SK-N-DZ (cell line): ENCODE measurements around the gene NTPCR.
"Not testable (repeated sequence)": the region's sequence is repeated elsewhere in the genome, so short reads cannot be mapped to it uniquely, and the experiment has no call there.

ENCODE experiments used
- DNase-seq: peaks from one replicate; pipeline ENCODE4 v3.0.0-alpha.2; 2015; ENCODE audit warnings: low spot score

NTPCR gene

DNA sequence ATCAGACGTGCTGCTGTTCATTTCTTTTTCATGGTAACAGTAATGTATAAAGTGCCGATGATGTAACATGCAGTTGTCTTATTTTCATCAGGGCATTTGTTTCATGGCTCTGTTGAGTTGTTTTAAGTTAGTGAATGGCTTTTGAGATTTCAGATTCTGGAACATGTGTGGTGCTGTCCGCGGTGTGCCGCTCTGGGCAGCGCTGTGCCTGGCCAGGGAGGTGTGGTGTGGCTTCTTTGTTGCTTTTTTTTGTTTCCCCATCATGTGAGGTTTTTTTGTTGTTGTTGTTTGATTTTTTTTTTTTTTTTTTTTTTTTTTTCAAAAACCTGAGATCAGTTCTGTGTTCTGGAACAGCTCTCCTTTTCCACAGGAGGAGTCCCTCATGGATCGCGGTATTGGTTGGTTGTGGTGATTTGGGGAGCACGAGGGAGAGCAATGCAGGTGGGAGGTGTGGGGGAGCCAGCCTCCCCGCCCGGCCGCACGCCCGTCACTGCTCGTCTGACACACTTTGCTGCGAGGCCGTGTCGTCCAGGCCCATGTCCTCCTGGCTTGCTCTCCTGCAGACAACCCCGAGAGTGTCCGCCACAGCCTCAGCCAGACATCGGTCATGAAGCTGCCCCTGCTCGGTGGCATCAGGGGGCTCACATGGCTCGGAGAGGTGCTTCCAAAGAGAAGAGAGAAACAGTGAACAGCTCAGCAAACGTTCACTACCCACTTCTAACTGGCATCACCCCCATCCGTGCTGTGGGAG lies 33.6 kb downstream of the NTPCR start:
- no peak for DNase-seq

DNA sequence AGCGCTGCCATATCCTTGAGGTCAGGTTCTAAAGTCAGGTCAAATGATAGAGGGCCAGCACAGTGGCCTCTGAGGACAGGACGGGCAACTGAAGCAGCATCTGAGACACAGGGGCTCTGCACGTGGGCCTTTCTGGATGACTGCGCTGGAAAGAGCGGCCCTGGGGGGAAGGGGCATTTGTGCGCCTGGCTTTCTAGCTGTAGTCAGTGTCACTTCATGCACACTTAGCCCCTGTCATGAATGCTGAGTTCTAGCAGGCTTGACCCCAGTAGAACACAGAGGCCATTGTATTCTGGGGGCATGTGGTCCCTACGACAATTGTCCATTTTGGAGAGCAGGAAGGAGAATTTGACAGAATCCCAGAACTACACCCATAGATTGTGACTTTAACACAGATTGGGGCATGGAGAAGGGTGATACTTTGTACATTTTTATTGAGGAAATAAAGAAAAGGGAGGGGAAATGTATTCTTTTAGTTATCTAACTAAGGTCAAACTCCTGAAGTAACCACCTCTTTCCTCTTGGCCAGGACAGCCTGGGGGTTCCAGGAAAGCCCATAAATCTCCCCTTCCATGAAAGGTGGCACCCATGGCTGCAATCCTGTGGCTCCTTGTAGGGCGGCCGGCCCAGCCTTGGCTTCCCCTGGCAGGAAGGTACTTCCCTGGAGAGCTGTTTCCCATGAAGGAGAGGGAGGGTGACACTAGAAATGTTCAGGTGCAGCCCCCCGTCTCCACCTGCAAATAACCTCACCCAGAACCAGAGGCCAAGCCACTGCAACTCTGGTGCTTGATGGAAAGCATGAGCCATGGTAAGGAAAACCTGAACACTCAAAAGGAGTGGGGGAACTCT lies 34.4 kb downstream of the NTPCR start:
- no peak for DNase-seq

DNA sequence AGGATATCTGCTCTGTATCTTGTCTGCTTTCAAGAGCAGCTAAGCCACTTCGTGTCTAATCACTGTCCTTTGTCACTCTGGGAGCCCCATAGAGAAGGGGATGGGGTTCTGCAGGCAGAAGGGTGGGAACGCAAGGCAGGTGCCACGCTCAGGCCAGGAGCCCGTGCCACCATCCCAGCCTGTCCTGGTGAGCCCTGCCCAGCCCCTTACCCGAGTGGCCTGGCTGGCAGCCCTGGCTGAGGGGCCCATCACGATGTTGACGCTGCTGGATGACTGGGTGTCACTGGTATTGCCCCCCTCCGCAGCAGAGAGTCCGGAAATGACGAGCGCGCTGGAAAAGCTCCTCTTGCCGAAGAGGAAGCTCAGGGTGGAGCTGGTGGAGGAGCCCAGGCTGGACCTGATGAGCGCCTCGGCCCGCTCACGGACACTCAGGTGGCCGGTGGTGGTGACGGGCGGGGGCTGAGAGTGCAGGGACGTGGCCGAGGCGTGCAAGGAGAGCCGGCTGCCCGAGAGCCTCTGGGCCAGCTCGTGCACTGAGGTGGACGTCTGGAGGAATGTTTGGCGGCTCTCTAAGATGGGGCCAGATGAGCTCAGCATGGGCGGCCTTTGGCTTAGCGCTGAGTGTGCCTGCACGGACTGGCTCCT lies 35.6 kb downstream of the NTPCR start:
- DNase-seq = no peak

DNA sequence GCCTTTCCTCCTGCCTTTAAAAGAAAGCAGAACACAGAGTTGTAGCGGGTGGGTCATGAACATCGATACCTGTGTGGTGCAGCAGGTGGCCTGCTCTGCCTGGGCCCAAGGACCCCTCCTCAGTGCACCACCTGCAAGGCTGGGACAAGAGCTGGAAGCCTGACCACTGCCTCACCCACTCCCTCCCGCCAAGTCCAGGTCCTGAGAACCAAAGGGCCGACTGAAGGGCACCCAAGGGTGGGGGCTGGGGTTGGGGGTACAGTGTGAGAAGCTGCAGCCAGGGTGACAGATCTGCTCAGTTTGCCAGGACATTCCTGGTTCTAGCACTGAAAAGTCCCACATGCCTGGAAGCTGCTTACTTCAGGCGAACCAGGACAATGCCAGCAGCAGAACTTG lies 36.1 kb downstream of the NTPCR start:
- DNase-seq = no peak

DNA sequence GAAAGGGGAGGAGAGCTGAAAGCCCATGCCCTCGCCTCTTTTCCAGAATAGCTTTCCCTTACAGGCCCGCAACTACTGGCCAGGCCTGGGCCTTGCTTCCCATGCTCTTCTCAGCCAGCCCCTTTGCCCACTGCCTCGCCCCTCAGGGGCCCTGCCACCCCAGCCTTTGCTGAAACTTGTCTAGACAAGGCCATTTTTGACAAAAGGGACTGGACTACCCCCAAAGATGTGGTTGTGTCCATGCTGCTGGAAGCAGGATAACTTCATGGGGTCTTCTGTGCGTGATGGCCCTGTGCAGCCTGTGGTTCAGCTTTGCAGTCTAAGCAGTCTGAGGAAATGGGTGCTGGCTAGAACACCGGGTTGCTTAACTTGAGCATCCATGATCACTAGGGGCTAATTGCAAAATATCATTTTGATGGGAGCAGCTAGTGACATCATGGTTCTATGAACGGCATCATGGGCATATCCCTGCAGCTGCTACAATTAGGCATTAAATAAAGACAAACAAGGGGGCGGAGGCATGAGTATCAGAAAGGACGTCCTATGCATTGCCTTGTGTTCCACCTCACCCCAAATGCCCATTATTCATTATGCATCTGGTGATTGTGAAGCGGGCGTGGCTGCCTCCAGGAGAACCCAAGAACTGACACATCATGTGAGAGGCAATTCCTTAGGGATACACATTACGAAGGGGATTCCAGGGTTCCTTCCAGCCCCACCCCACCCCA lies 36.8 kb downstream of the NTPCR start:
- DNase-seq = no peak

DNA sequence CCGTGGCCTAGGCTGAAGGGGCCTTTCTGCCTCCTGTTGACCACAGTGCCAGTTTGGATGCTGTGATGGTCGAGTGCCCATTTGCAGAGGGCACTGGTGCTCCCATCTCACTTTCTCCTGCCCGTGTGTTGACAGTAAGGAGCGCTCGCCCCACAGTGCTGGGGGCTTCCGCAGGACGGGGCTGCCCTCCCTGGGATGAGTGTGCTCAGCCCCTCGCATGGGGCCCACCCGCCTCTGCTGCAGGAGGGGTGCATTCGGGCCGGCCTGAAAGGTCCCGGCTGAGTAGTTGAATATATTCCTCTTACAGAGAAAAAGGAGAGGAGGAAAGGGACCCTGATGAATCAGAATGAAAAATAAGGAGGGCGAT lies 37.3 kb downstream of the NTPCR start:
- no peak for DNase-seq

DNA sequence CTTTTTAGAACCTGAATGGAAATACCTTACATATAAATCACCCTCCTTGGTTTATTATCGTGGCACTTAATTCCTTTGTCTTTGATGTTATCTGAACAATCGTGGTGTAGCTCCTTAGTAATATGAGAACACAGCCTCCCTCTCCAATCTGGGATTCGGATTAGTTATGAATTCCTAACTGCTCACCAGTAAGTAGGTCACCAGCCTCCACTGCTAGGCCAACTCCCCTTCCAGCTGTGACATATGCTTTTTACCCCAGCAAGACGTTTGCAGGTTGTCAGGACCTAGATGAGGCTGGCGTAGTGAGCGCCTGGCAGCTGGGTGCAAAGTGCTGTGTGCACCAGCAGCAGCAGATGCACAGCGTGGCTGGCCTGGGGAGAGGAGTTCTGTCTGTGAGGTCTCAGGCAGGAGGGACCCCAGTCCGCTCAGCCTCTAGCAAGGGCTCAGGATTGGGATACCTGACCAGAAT lies 38.2 kb downstream of the NTPCR start:
- peak; percentile 83 for DNase-seq

DNA sequence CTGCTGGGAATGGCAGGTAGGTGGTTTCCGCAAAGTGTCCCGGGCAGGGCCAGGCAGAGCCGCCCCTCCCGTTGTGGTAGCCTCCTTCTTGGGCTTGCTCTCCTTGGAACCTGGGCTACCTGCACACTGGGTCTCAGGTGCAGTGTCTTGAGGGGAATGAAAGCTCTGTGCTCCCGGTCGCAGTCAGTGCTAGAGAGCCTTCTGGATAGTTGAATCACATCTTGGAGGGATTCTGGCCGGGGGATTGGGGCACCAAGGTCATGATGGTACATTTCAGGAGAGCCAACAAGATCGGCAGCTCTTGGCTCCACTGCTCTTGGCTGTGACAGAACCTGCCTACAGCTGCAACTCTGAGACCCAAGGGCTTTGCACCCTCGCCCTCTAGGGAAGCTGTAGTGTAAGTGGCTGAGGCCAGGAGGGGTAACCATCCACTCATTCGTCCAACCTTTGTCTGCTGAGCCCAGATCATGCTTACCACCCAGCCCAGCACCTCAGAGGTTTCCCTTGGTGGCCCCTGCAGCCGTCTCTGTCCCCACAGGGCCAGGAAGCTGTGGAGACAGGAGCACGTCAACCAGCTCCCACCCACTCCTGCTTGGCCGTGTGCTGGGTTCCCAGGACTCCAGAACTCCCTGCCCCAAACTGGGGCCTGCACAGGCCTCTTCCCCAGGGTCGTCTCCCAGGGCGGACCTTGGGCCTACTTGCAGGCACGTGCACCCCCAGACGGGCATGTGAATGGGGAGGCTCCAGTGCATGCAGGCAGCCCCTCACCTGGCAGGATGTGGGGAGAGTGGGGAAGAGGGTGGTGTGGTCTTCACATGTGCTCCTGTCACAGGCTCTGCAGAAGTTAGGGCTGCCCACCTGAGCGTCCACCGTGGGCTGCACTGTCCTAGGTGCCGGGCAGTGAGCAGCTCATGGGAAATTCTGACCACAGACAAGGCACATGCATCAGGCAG lies 40.0 kb downstream of the NTPCR start:
- no peak for DNase-seq

DNA sequence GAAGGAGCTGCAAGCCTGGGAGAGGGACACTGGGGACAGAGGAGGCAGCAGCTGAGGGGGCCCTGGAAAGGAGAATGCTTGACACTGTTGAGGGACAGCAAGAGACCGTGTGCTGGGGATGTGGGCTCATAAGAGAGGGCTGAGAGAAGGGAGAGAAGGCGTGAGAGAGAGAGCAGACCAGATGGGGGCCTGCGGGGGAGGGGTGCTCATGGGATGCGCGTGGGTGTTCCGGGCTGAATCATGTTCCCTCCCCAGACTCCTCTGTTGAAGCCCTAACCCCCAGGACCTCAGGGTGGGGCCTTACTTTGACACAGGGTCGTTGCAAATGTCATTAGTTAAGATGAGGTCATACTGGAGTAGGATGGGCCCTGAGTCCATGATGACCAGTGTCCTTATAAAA lies 40.8 kb downstream of the NTPCR start:
- no peak for DNase-seq

DNA sequence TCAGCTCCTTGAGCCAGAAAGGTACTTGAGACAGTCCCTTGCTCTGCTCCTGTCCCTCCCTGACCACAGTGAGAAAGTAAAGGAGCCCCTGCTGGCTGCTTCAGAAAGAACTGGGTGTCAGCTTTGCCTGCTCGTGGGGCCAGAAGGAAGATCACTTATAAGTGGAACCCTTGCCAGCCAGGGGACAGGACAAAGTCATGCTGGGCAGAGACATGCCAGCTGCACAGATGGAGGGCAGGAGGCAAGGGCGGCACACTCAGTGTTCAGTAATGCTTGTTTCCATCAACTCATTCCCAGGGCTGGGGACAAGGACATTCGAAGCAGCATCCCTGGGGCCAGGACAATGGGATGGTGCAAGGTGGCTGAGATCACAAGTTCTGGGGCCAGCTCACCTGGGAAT lies 41.8 kb downstream of the NTPCR start:
- no peak for DNase-seq

DNA sequence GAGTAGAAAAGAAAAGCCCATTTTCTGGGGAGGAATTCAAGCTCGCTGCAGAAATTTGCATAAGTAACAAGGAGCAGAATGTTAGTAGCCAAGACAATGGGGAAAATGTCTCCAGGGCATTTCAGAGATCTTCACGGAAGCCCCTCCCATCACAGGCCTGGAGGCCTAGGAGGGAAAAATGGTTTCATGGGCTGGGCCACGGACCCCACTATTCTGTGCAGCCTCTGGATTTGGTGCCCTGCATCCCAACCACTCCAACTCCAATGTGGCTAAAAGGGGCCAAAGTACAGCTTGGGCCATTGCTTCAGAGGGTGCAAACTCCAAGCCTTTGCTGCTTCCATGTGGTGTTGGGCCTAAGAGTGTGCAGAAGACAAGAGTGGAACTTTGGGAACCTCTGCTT lies 43.1 kb downstream of the NTPCR start:
- no peak for DNase-seq

DNA sequence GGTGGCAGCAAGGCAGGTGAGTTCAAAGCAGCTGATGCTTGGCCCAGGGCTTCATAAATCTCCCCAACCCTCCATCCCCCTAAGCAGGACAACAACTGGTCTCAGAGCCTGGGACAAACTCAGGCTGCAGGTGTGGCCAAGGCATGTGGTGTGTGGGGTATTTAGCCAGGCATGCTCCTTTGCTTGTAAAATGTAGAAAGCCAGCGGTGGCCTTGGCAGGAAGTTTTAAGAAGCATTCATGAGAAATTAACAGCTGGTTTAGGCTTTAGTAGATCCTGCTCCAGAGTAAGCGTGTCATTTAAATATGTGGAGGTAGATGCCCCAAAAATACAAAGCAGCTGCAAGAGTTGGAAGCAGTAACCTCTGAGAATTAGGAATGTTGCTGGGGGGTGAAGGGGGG lies 44.8 kb downstream of the NTPCR start:
- DNase-seq = no peak

DNA sequence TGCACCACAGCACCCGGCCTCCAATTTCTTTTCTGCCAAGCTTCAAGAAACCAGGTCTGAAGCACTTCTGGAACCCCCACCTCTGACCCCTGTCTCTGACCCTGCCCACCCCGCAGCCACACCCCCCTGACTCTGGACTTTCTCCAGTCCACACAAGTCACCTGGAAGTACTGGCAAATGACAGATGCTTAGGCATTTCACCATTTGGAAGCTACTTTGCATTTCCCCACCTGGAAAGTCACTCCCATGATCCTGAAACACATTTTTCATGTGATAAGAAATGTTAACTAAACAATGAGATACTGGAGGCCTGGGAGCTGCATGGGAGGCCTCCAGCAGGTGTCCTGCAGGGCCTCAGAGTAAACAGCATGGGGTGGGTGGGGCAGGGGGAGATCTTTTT lies 45.7 kb downstream of the NTPCR start:
- DNase-seq = no peak

DNA sequence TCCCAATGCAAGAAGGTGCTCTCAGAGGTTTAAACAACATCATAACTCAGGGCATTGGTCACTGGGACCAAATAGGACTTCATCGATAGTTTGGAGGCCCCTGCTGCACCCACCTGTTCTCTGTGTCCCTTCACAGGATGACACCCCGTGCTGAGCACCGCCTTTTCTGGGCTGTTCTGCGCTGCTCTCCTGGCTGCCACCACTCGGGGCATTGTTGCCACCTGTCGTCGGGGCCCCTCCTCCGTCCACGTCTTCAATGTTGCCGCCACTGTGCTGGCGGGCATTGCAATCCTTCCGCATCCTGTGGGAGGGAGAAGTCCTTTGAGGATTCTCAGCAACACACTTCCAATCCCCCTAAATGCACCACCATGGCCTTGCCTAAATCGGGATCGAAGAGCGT lies 47.7 kb downstream of the NTPCR start:
- DNase-seq = no peak

DNA sequence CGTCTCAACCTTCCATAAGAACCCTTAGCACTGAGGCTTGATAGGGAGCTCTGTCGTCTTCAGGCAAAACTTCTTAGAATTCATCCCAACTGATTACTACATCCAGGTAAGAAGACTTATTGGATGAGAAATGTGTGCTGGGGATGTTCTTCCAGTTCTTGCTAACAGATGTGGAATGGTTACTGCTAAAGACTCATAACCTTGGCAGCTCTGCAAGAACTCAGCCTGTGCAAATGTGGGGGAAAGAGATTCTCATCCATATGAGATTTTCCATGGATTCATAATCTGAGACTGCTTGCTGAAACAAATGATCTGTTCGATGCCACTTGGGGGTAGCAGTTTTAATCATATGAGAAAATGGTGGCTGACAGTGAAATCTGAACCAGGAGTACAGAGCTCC lies 48.2 kb downstream of the NTPCR start:
- DNase-seq = no peak

DNA sequence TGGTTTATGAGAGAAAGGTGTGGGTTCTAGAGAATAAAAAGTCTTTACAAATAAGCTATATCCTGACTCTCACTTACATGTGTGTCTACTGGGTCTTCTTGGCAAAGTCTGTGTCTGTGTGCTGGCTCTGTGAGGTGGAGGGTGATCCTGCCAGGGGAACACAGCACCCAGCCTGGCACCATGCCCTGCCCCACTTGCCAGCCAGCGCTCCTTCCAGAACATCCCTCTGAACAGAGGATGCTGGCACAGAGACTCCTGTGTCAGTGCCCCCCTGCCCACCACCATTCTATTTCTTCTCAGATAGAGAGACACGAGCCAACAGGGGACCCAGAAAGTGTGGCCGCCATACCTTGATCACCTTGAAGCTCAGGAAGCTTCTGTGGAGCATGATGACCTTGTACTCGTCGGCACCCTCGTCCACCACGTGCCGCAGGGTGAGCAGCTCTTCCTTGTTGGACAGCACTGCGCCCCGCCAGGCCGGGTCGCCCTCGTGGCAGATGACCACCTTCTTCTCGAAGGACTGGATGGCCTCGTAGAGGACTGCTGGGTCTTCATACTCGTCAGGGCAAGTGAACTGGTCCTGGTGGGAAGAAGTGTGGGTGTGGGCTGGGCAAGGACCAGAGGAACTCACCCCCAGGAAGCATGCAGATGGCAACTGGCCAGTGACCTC lies 49.7 kb downstream of the NTPCR start:
- DNase-seq = no peak

DNA sequence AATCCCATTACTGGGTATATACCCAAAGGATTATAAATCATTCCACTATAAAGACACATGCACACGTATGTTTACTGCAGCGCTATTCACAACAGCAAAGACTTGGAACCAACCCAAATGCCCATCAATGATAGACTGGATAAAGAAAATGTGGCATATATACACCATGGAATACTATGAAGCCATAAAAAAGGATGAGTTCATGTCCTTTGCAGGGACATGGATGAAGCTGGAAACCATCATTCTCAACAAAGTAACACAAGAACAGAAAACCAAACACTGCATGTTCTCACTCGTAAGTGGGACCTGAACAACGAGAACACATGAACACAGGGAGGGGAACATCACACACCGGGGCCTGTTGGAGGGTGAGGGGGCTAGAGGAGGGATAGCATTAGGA lies 53.2 kb downstream of the NTPCR start:
- DNase-seq = not testable (repeated sequence)

DNA sequence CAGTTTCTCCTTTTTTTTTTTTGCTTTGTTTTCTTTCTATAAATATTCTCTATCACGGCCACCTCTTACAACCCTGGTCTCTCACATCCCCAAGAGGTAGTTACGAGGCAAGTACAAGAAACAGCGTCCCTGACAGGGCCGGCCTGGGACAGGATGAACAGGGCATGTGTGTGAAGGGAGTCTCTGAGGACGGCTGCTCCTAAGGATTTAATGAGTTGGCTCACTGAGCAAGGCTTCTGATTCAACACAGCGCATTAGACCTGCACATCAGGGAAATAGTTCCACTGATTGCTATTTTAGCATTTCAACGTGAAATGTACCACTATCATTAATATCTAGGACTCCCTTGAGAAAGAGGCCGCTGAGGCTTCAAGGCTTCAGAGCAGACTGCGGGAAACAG lies 54.0 kb downstream of the NTPCR start:
- no peak for DNase-seq

DNA sequence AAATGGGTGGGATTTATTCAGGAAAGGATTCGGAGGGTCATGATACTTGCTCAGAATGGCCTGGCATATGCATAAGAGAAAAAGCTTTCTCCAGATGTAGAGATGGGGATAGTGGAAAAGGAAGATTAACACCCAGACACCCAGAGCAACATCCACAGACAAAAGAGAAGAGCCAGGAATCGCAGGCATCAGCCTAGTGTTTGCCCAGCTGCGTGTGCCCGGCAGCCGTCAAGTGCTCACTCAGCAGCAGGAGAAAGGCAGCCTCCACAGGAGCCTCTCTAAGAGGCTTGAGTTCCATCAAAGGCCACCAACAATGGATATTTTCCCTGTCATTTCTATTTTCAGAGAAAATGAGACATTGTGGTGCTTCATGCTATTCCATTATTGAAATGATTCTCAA lies 54.7 kb downstream of the NTPCR start:
- no peak for DNase-seq

DNA sequence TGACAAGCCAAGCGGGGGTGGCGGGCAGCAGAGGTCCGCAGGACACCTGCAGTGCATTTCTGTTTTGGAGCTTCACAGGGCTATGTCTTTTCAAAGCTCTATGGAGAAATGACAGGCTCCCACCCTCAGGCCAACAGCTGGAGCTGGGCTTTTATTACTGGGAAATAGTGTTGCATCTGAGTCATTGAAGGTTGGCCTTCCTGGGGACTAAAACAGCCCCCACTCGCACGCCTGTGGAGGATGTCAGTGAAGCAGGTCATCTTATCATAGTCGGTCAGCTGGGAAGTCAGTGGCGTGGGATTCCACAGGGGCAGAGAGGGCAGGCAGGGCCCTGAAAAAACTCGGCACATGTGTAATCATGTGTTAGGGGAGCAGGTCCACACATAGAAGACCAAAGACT lies 55.3 kb downstream of the NTPCR start:
- no peak for DNase-seq
